HEK293T (cell line): Measurements from ENCODE around the gene ENAH.
"Not testable (repeated sequence)": the region's sequence is repeated elsewhere in the genome, so short reads cannot be mapped to it uniquely, and the experiment has no call there.

Experiments used
- CTCF ChIA-PET: fragments of 350-600 bp; formaldehyde crosslinking; extraction: SDS; loops from one replicate; lab custom pipeline; 2021; ENCODE audit warnings: antibody characterized with exemption, inconsistent platforms; lab: Yijun Ruan, JAX
- POLR2A ChIA-PET: fragments of 350-600 bp; formaldehyde crosslinking; extraction: SDS; loops from one replicate; lab custom pipeline; 2020; ENCODE audit warnings: antibody characterized with exemption, inconsistent platforms; lab: Yijun Ruan, JAX
- DNase-seq: peaks from one replicate; pipeline ENCODE4 v3.0.0; 2012; ENCODE audit warnings: mixed read lengths; ENCODE audit errors: extremely low spot score
- ARNT ChIP-seq: fragments of 450-650 bp; IDR thresholded peaks from 2 replicates; pipeline ENCODE4 v1.6.1; 2017; ENCODE audit warnings: mild to moderate bottlenecking
- BHLHE40 ChIP-seq: fragments of 450-650 bp; IDR thresholded peaks from 2 replicates; pipeline ENCODE4 v1.6.1; 2016; ENCODE audit warnings: mild to moderate bottlenecking, moderate library complexity, borderline replicate concordance
- CTBP1 ChIP-seq: fragments of 450-650 bp; IDR thresholded peaks from 2 replicates; pipeline ENCODE4 v1.6.1; 2016; ENCODE audit warnings: borderline replicate concordance
- ELF4 ChIP-seq: fragments of 450-650 bp; IDR thresholded peaks from 2 replicates; pipeline ENCODE4 v1.6.1; 2017; ENCODE audit warnings: antibody characterized with exemption
- FOXA1 ChIP-seq: fragments of 450-650 bp; IDR thresholded peaks from 2 replicates; pipeline ENCODE4 v1.6.1; 2016; ENCODE audit warnings: mild to moderate bottlenecking
- FOXK2 ChIP-seq: fragments of 450-650 bp; IDR thresholded peaks from 2 replicates; pipeline ENCODE4 v1.6.1; 2016; ENCODE audit warnings: mild to moderate bottlenecking
- FOXM1 ChIP-seq: fragments of 450-650 bp; IDR thresholded peaks from 2 replicates; pipeline ENCODE4 v1.6.1; 2017; ENCODE audit warnings: mild to moderate bottlenecking, borderline replicate concordance
- HDGF ChIP-seq: fragments of 450-650 bp; IDR thresholded peaks from 2 replicates; pipeline ENCODE4 v1.6.1; 2017; ENCODE audit warnings: antibody characterized with exemption, borderline replicate concordance
- L3MBTL2 ChIP-seq: fragments of 450-650 bp; conservative IDR thresholded peaks from 2 replicates; pipeline ENCODE4 v1.6.1; 2016; ENCODE audit warnings: mild to moderate bottlenecking
- LEF1 ChIP-seq: fragments of 450-650 bp; IDR thresholded peaks from 2 replicates; pipeline ENCODE4 v1.6.1; 2017; ENCODE audit warnings: mild to moderate bottlenecking, borderline replicate concordance
- NFRKB ChIP-seq: fragments of 450-650 bp; IDR thresholded peaks from 2 replicates; pipeline ENCODE4 v1.6.1; 2016; ENCODE audit warnings: mild to moderate bottlenecking, moderate library complexity
- PKNOX1 ChIP-seq: fragments of 450-650 bp; IDR thresholded peaks from 2 replicates; pipeline ENCODE4 v1.6.1; 2016
- SP1 ChIP-seq: fragments of 450-650 bp; IDR thresholded peaks from 2 replicates; pipeline ENCODE4 v1.6.1; 2017
- SUZ12 ChIP-seq: fragments of 450-650 bp; IDR thresholded peaks from 2 replicates; pipeline ENCODE4 v1.6.1; 2016; ENCODE audit warnings: mild to moderate bottlenecking
- TARDBP ChIP-seq: fragments of 450-650 bp; IDR thresholded peaks from 2 replicates; pipeline ENCODE4 v1.6.1; 2016
- ZNF384 ChIP-seq: fragments of 450-650 bp; IDR thresholded peaks from 2 replicates; pipeline ENCODE4 v1.6.1; 2016

Gene ENAH

GRCh38 chr1:225695578-225696337 is 42.8 kb upstream of the ENAH start:
- no peak for DNase-seq
- ChIA-PET CTCF (interaction anchor here (0.9 to 1.5 kb wide), 4 partner anchors 12 to 221 kb away, joined by 3 to 4 read pairs (median 3); no protein-coding TSS in a partner anchor), POLR2A (interaction anchor here (0.7 to 1.1 kb wide), 2 partner anchors 41 to 61 kb away, joined by 3 read pairs; no protein-coding TSS in a partner anchor)

GRCh38 chr1:225694151-225694603 is 41.3 kb upstream of the ENAH start:
- no peak for DNase-seq
- CTCF ChIA-PET, result no interaction called here
- no peak for TF ChIP-seq FOXK2
- no peak for TF ChIP-seq SP1
- TF ChIP-seq PKNOX1, result no peak
- TF ChIP-seq CTBP1, result no peak
- no peak for TF ChIP-seq FOXM1
- no peak for TF ChIP-seq SUZ12
- no peak for TF ChIP-seq NFRKB
- TF ChIP-seq L3MBTL2, result no peak
- TF ChIP-seq FOXA1, result no peak
- TF ChIP-seq BHLHE40, result no peak
- no peak for TF ChIP-seq ZNF384
- TF ChIP-seq TARDBP, result no peak
- TF ChIP-seq LEF1, result no peak
- no peak for TF ChIP-seq HDGF
- no peak for TF ChIP-seq ELF4
- no peak for TF ChIP-seq ARNT
- POLR2A ChIA-PET, result interaction anchor here (0.6 to 1.2 kb wide), 5 partner anchors 11 to 84 kb away, joined by 3 to 6 read pairs (median 3); no protein-coding TSS in a partner anchor

More at GRCh38 chr1:225695578-225696337, 42.8 kb upstream of the ENAH start:
- TF ChIP-seq FOXA1, result no peak
- peak; percentile 78 for TF ChIP-seq PKNOX1
- TF ChIP-seq L3MBTL2, result peak; percentile 82
- peak; percentile 57; the same call in 1 of the 2 replicates for TF ChIP-seq CTBP1

- CTCF ChIA-PET, DNase-seq: not testable (repeated sequence)
- POLR2A ChIA-PET, result interaction anchor here (0.6 to 1.8 kb wide), 6 partner anchors 11 to 85 kb away, joined by 3 to 6 read pairs (median 3); no protein-coding TSS in a partner anchor
These were observed 40.8 kb upstream of the ENAH start for GRCh38 chr1:225693697-225694096.

DNA sequence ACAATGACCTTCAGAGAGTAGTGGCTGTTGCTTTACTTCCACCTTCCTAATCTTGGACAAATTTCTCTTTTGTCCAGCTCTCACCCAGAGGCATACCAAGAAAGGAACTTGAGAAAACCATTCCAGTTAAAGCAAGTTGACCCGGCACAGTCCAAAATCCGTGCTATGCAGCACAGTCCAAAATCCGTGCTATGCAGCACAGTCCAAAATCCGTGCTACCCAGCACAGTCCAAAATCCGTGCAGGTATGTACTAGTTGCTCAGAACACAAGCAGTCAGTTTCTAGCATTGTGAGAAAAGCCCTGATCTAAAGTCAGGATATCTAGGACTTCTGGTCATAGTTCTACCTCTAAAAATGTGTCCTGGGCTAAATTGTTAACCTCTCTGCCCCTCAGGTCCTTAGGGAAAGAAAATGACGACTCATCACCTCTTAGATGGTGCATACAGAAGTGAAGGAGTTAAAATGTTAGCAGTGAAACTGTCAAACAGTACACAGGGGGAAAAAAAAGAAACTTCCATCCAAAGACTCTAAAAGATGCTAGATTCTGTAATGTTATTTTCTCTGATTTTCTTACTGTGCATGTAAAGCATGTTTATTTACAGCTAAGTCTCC is 40.3 kb upstream of the ENAH start:
- DNase-seq, result no peak
- ChIA-PET POLR2A (interaction anchor here (0.8 to 1.8 kb wide), 4 partner anchors 38 to 85 kb away, joined by 3 to 6 read pairs (median 6); no protein-coding TSS in a partner anchor), CTCF (no interaction called here)
- no peak for TF ChIP-seq ARNT
- TF ChIP-seq LEF1, result no peak
- TF ChIP-seq PKNOX1, result no peak
- no peak for TF ChIP-seq ELF4
- no peak for TF ChIP-seq TARDBP
- no peak for TF ChIP-seq ZNF384

- DNase-seq, result no peak
- ChIA-PET POLR2A (interaction anchor here (1.3 to 1.8 kb wide), 2 partner anchors 37 to 75 kb away, joined by 5 to 6 read pairs; no protein-coding TSS in a partner anchor), CTCF (no interaction called here)
- TF ChIP-seq FOXM1 (no peak), SUZ12 (no peak), HDGF (no peak), BHLHE40 (no peak), FOXA1 (no peak), CTBP1 (no peak), ZNF384 (no peak), ARNT (no peak), NFRKB (no peak), SP1 (no peak), L3MBTL2 (no peak), PKNOX1 (no peak), FOXK2 (no peak), TARDBP (no peak), LEF1 (no peak), ELF4 (no peak)
These were observed 39.6 kb upstream of the ENAH start for GRCh38 chr1:225692517-225692879.
